ENCODE data around the gene RAB4A. TPM values are rescaled to one million over a fixed set of nuclear protein-coding genes. Genes with fewer than 3 reads are reported as not detected.

The RAB4A gene
- total RNA-seq, 2 donors from 2014 or later = 12.5 to 69.0 TPM

DNA sequence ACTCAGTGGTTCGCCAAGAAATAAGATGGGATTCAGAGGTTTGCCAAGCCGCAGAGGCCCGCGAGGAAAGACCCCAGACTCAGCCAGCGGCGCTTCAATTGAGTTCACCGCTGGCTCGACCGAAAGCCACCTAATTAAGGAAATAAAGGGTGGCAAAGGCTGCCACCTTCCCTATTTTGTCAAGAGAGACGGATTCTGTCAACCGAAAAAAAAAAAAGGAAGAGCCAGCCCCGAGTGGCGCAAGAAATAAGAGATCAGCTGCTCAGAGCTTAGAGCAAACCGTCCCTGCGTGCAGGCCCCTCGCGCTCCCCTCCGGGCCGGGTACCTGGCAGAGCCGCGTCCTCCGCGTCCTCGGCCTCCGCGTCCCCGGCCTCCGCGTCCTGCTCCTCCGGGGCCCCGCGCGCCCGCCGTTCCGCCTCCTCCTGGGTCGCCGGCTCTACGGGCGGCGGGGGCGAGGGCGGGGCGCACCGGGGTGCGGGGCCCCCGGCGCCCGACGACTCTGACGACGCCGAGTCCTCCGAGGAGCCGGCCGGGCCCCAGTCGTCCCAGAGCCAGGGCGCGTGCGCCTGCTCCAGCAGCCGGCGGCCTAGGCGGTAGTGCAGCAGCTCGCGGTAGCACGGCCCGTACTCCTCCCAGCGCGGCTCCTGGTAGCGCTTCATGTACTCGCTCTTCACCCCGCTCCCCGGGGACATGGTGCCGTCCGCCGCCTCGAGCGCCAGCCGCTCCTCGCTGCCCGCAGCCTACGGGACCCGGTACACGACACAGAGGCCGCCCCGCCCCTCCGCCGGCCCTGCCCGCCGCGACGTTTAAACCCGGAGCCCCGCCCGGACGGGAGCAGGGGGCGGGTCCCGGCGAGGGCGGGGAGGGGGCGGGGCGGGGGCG is 71.1 kb downstream of the RAB4A start:
- DNase-seq (peak; percentile 84 to 90 (median 86)), ATAC-seq (peak; percentile 94)
- Histone ChIP-seq H3K27ac (peak overlapping the region in 3 of 4 donors; percentile 70 to 78 (median 72)), H3K36me3 (replicated peaks in 1 of 2; ENCODE audit: insufficient read depth in 1 of 2, low read depth in 2 of 2) (no peaks in the 10 kb centered on the region), H3K4me3 (peak overlapping the region; percentile 84 to 92), H3K9me3 (no peaks in the 10 kb centered on the region), H3K4me1 (peaks cover 17% of the 10 kb centered on the region), H3K27me3 (no peaks in the 10 kb centered on the region)
- intact Hi-C loops (cut with DNase I) = no loop called here
- TF ChIP-seq, protein P1, sequence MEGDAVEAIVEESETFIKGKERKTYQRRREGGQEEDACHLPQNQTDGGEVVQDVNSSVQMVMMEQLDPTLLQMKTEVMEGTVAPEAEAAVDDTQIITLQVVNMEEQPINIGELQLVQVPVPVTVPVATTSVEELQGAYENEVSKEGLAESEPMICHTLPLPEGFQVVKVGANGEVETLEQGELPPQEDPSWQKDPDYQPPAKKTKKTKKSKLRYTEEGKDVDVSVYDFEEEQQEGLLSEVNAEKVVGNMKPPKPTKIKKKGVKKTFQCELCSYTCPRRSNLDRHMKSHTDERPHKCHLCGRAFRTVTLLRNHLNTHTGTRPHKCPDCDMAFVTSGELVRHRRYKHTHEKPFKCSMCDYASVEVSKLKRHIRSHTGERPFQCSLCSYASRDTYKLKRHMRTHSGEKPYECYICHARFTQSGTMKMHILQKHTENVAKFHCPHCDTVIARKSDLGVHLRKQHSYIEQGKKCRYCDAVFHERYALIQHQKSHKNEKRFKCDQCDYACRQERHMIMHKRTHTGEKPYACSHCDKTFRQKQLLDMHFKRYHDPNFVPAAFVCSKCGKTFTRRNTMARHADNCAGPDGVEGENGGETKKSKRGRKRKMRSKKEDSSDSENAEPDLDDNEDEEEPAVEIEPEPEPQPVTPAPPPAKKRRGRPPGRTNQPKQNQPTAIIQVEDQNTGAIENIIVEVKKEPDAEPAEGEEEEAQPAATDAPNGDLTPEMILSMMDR (IDR thresholded peaks at IDR 0.05) = no peak
- peak; percentile 19 to 59 (median 48) for TF ChIP-seq POLR2A (IDR thresholded peaks at IDR 0.05)
- WGBS, 2 donors = 0% methylated on average over 23 to 65 of the region's 103 CpGs

DNA sequence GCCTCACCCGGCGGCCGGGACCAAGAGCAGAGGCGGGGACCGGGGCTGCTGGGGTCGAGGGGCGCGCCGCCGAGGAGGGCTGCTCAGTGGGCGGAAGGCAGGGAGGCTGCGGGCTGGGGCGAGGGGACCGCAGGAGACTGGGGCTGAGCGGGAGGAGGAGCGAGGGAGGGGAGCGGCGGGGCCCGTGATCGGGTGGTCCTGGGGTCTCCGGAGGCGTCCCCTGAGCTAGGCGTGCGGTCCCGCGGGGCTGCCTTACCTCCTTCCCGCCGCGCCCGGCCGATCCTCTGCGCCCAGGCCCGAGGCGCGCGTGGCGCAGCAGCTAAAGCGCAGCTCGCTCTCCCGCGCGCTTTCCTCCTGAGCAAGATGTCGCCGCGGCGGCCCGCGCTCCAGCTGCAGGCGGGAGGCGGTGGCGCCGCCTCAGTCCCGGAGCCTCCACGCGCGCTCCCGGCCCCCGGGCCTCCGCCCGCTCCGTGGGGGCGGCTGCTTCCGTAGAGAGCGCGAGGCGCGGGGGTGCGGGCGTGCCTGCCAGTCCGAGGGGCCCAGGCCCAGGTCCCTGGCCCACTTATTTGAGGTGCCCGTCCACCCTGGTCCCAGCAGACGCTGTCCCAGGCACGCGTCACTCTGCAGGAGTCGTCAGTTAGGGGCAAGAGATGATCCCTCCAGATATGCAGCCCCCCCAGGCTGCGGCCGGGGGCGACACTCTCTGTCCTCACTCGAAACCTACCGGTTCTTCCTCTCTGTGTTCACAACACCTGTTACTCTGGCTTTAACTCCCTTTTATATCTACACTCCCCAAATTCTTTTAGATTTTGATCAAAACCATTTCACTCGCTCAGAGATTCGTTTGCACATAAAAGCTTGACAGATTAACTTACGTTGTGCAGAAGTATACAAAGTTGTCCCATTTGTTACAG is 72.0 kb downstream of the RAB4A start, which contains the start of gene CCSAP:
Gene CCSAP, minus strand, starts transcription at position 392 of the 914 bp plus-strand sequence. CDS start 582 bp downstream, outside the sequence.
- intact Hi-C loops (cut with DNase I) = no loop called here
- no peaks in the 10 kb centered on the region for H3K36me3 ChIP-seq (replicated peaks in 1 of 2; ENCODE audit: insufficient read depth in 1 of 2, low read depth in 2 of 2)
- H3K9me3 ChIP-seq = no peaks in the 10 kb centered on the region
- ATAC-seq (peak; percentile 60), DNase-seq (peak; percentile 40 to 56 (median 49))
- H3K4me1 ChIP-seq = peaks cover 17% of the 10 kb centered on the region
- peak in 2 of 3 donors; percentile 48 to 61 for TF ChIP-seq POLR2A (IDR thresholded peaks at IDR 0.05)
- TF ChIP-seq, protein P1 (IDR thresholded peaks at IDR 0.05) = peak in 1 of 7 experiments; percentile 25
- H3K4me3 ChIP-seq = peak within 1 kb of the TSS; percentile 84 to 92
- H3K27me3 ChIP-seq = no peaks in the 10 kb centered on the region
- 0% methylated on average over 11 to 71 of the region's 83 CpGs for WGBS, 2 donors
- H3K27ac ChIP-seq = peak within 1 kb of the TSS; percentile 65 to 78 (median 71)

DNA sequence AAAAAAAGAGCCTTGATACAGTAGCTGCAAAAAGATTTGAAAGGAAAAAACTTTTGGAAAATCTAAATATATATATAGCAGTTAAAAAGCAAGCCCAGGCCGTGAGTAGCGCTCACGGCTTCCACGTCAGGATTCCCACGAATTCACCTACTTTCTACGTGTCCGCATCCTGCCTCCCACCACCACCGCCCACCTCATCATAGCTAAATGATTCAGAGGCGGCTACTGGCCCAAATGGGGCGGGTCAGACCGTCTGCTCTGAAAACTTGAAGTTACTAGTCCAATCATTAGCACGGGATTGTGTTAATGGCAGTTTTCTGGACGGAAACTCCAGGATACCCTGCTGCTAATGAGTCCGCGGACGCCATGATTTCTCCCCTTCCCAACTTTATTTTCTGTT is 73.2 kb downstream of the RAB4A start:
- no peak for DNase-seq
- Histone ChIP-seq H3K27me3 (no peaks in the 10 kb centered on the region), H3K4me3 (no peak overlapping the region), H3K9me3 (no peaks in the 10 kb centered on the region), H3K27ac (no peak overlapping the region), H3K36me3 (replicated peaks in 1 of 2; ENCODE audit: insufficient read depth in 1 of 2, low read depth in 2 of 2) (no peaks in the 10 kb centered on the region), H3K4me1 (peaks cover 17% of the 10 kb centered on the region)
- no peak for ATAC-seq
- WGBS, 2 donors = 82 to 86% methylated on average over 16 of the region's 16 CpGs
- intact Hi-C loops (cut with DNase I) = no loop called here
- no peak for TF ChIP-seq POLR2A (IDR thresholded peaks at IDR 0.05)
- TF ChIP-seq, protein P1 (IDR thresholded peaks at IDR 0.05) = no peak

DNA sequence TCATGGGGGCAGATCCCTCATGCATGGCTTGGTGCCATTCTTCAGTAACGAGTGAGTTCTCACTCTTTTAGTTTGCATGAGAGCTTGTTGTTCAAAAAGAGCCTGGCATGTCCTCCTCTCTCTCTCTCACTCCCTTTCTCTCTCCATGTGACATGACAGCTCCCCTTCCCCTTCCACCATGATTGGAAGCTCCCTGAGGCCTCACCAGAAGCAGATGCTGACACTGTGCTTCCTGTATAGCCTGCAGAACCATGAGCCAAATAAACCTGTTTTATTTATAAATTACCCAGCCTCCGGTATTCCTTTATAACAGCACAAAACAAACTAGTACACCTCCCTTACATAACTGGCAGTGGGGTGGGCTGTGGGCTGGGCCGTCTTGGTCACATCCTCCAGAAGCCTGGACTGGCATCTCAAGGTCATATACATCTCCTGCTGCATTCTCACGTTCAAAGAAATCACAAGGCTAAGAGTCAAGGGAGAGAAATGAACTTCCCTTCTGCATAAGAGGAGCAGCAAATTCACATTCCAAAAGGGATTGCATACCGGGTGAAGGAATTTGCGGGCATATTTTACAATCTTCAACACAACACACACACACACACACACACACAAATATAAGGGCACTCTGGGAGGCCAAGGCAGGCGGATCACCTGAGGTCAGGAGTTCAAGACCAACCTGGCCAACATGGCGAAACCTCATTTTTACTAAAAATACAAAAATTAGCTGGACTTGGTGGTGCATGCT is 74.2 kb downstream of the RAB4A start:
- intact Hi-C loops (cut with DNase I) = no loop called here
- 57 to 72% methylated on average over 8 of the region's 8 CpGs for whole genome bisulfite sequencing, 2 donors

More for the DNA sequence above, 74.2 kb downstream of the RAB4A start:
- Histone ChIP-seq H3K4me1 (peaks cover 17% of the 10 kb centered on the region), H3K36me3 (replicated peaks in 1 of 2; ENCODE audit: insufficient read depth in 1 of 2, low read depth in 2 of 2) (no peaks in the 10 kb centered on the region), H3K27ac (no peak overlapping the region), H3K27me3 (no peaks in the 10 kb centered on the region), H3K4me3 (no peak overlapping the region), H3K9me3 (no peaks in the 10 kb centered on the region)
- ATAC-seq = no peak
- no peak for DNase-seq
- no peak for TF ChIP-seq POLR2A (IDR thresholded peaks at IDR 0.05)
- TF ChIP-seq, protein P1 (IDR thresholded peaks at IDR 0.05) = no peak

Measured in body of pancreas (tissue), 4 donors.